Epithelial cell of proximal tubule (primary cell): ENCODE measurements around the gene ANKRD27. TPM values are rescaled to one million over a fixed set of nuclear protein-coding genes. Genes with fewer than 3 reads are reported as not detected.
"Not testable (repeated sequence)": the region's sequence is repeated elsewhere in the genome, so short reads cannot be mapped to it uniquely, and the experiment has no call there.

ENCODE experiments used
- DNase-seq: peaks from one replicate; pipeline ENCODE4 v3.0.0-alpha.2; 2011; ENCODE audit warnings: low read depth
- H3K4me3 ChIP-seq: 2 replicates; pipeline ENCODE4 v1.5.1; 2011; ENCODE audit warnings: low read depth, mild to moderate bottlenecking, low read length
- CTCF ChIP-seq: conservative IDR thresholded peaks from 2 replicates; pipeline ENCODE4 v1.5.1; 2012; ENCODE audit warnings: low read depth, mild to moderate bottlenecking, low read length
- total RNA-seq: library from RNA; depleted of rRNA; stranded (reverse); fragments of >200 nt; gene quantifications from 2 replicates; pipeline ENCODE4 v1.2.3, GENCODE V29; 2015

Gene ANKRD27
- total RNA-seq, 1 donor from 2014 or later = 18.2 TPM

DNA sequence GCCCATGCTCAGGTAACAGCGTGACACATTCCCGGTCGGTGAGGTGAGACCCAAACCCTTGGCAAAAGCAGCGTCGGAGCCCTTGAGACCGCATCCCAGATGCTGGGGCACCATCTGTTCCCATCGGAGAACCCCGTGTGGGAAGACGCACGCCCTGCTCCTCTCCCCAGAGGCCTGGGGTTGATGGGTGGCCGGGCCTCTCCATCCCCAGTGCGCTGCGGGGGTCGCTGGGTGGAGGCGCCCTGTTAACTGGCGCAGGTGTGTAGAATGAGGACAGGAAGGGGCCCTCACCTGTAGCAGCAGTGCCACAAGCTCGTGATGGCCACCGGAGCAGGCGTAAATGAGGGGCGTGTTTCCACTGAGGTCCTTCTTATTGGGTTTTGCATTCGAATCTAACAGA lies 69.4 kb downstream of the ANKRD27 start:
- DNase-seq = no peak
- no peak for TF ChIP-seq CTCF
- no peak overlapping the region for H3K4me3 ChIP-seq

DNA sequence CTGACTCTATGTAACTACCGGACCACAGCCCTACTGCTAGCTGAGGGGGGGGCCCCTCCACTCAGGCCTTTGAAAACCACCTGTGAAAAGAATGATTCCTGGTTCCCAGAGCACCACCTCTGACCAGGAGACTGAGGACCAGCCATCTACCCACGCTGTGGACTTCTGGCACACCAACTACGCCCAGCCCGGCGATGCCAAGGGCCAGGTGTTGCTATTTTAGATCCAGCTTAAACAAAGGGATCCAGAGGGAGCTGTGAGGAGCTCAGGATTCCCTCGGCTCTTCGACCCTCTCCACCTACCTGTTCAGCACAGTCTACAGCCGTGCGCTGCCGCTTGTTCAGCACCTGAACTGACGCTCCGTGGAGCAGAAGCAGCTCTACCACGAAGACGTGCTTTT lies 71.0 kb downstream of the ANKRD27 start:
- DNase-seq = no peak
- no peak for TF ChIP-seq CTCF
- H3K4me3 ChIP-seq = no peak overlapping the region

DNA sequence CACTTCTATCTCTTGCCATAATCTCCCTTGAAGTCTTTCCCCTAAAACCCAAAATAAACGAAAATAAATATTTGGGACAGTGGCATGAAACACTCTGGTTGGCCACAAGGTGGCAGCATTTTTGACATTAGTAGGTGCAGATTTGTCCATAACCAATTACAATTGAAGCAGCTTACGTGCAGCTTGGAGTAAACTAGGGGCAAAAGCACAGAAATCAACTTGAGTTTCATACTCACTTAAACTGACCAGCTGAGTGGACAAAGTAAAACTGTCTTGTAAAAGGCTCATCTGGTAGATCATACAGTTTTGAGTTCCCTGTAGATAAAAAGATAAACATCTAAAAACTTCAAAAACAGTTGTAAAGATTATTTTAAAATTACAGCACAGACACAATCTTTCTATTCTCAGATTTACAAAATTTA lies 75.2 kb downstream of the ANKRD27 start:
- peak; percentile 22 for DNase-seq
- no peak overlapping the region for H3K4me3 ChIP-seq
- TF ChIP-seq CTCF = peak; percentile 80

DNA sequence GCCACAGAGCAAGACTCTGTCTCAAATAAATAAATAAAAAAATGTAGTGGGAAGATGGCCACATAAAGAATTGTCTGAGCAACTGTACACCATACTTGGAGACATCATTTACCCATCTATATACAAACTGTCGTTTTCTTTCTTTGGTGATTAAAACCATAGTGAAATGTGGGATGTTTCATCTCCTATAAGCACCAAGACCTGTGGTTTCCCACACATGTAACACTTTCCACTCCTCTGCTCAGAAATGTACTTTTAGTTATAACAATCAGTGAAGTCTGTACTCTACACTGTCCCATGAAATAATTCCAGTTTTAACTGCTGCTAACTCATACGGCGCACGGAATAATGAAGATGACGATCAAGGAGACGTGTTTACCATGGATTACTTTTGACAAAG lies 75.7 kb downstream of the ANKRD27 start:
- H3K4me3 ChIP-seq = no peak overlapping the region
- DNase-seq = no peak
- no peak for TF ChIP-seq CTCF

- no peak for TF ChIP-seq CTCF
- no peak overlapping the region for H3K4me3 ChIP-seq
- DNase-seq = no peak
Measured at GRCh38 chr19:32598022-32598421, 77.0 kb downstream of the ANKRD27 start.

GRCh38 chr19:32595491-32595890 lies 79.5 kb downstream of the ANKRD27 start:
- H3K4me3 ChIP-seq = no peak overlapping the region
- no peak for DNase-seq
- TF ChIP-seq CTCF = no peak

DNA sequence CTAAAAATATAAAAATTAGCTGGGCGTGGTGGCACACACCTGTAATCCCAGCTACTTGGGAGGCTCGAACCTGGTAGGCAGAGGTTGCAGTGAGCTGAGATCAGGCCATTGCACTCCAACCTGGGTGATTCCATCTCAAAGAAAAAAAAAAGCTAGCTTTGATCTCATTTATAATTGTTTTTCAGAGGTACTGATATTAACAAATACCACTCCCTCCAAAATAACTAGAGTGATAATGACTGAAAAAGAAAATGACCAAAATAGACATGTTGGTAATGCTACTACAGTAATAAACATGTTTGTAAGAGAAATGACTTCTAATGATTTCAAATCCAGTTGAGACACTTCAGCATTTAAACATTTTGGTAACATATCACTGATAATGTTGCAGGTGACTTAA lies 81.0 kb downstream of the ANKRD27 start:
- TF ChIP-seq CTCF = no peak
- DNase-seq = no peak
- no peak overlapping the region for H3K4me3 ChIP-seq

- DNase-seq, H3K4me3 ChIP-seq: not testable (repeated sequence)
Measured at GRCh38 chr19:32587747-32588504, 87.1 kb downstream of the ANKRD27 start.
